ENCODE measurements around the gene P2RY14.

P2RY14 gene

DNA sequence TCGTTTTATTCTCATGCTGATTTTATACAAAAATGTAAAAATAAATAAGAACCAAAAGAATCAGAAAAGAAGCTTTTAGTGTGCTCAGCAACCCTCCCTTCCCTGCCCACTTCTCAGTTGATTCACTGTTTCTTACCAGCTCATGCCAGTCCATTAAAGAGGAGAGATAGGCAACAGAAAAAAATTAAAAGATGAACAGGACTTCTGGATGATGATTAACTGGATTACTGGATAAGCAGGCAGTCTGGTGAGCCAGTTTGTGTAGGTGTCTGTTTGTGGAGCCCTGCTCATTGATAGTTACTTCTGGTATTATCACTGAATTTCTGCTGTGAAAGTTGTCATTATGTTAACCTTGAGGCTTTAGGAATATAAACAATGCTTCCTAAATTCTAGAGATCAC, 60.2 kb downstream of the P2RY14 start:
- no peak for DNase-seq
- Histone ChIP-seq H2AK5ac (ENCODE audit: low read length) (no peak overlapping the region), H3K4me3 (ENCODE audit: low read length) (no peak overlapping the region), H3K4me2 (ENCODE audit: low read length) (no peak overlapping the region), H3K27me3 (ENCODE audit: insufficient read depth, low read length, poor library complexity) (no peaks in the 10 kb centered on the region), H3K27ac (ENCODE audit: low read depth, low read length) (no peak overlapping the region), H3K4me1 (ENCODE audit: control insufficient read depth, low read depth, low read length) (no peaks in the 10 kb centered on the region), H3K9ac (ENCODE audit: low read length) (no peak overlapping the region), H2BK5ac (ENCODE audit: low read length) (no peak overlapping the region), H3K79me1 (ENCODE audit: low read length) (no peaks in the 10 kb centered on the region), H3K79me2 (ENCODE audit: control insufficient read depth, insufficient read depth, low read length) (no peaks in the 10 kb centered on the region), H3K23ac (ENCODE audit: low read length) (no peak overlapping the region), H3K56ac (ENCODE audit: low read length) (no peak overlapping the region), H3K4ac (ENCODE audit: low read depth, low read length) (no peak overlapping the region), H3K18ac (ENCODE audit: low read length) (no peak overlapping the region), H3K36me3 (ENCODE audit: control insufficient read depth, insufficient read depth, low read length) (no peaks in the 10 kb centered on the region), H2BK120ac (ENCODE audit: low read depth, low read length) (no peak overlapping the region), H2BK15ac (replicated peaks; ENCODE audit: low read depth) (no peak overlapping the region), H4K8ac (ENCODE audit: low read depth, low read length) (no peak overlapping the region), H4K5ac (ENCODE audit: low read length) (no peak overlapping the region)
- WGBS (ENCODE audit: extremely low coverage, insufficient coverage, low lambda C conversion rate), result no CpG with 5 or more reads among the region's 1 CpG

DNA sequence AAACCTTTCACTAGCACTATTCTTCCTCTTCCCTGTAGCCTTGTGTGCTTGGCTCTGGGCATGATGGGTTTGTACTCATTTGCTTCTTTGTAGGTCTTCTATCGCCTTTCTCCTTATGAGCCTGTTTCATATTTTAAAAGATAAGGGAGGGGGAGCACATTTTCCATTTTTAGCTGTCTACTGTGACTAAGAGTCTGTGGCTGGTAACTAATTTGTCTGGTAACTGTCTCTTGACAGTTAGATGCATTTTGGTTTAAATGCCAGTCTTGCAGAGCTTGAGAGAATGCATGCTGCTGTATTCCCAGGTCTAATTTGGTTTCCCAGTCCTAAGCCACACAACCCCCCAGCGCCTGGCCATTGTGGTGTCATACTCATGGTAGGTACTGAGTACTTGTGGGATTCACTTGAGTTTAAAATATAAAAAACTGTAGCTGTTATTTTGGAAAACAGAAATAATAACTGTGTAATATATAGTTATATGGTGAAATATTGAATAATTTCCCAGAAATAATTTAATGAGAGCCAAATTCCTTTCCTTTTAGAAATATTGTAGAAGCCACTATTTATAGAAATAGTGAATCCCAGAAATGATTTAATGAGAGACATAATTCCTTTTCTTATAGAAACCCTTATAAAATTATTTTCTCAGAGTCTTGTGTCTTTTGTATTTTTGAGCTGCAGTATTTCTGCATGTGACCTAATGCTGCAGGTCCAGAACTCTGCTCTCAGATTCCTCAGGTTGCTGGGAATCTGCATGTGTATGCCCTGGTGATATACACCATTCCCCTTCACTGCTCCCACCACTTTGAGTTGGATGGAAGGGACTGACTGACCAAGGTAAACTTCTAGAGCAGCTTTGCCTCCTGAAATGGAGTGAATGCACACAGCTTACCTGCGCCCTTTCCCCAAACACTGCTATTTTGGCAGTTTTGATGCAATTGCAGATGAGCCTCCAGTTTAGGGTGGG, 61.4 kb downstream of the P2RY14 start:
- Histone ChIP-seq H4K8ac (ENCODE audit: low read depth, low read length) (no peak overlapping the region), H3K18ac (ENCODE audit: low read length) (no peak overlapping the region), H3K4me2 (ENCODE audit: low read length) (no peak overlapping the region), H3K23ac (ENCODE audit: low read length) (no peak overlapping the region), H3K4ac (ENCODE audit: low read depth, low read length) (no peak overlapping the region), H3K27me3 (ENCODE audit: insufficient read depth, low read length, poor library complexity) (no peaks in the 10 kb centered on the region), H3K79me1 (ENCODE audit: low read length) (no peaks in the 10 kb centered on the region), H4K5ac (ENCODE audit: low read length) (no peak overlapping the region), H2BK15ac (replicated peaks; ENCODE audit: low read depth) (no peak overlapping the region), H3K79me2 (ENCODE audit: control insufficient read depth, insufficient read depth, low read length) (no peaks in the 10 kb centered on the region), H3K4me1 (ENCODE audit: control insufficient read depth, low read depth, low read length) (no peaks in the 10 kb centered on the region), H2BK120ac (ENCODE audit: low read depth, low read length) (no peak overlapping the region), H3K36me3 (ENCODE audit: control insufficient read depth, insufficient read depth, low read length) (no peaks in the 10 kb centered on the region), H2AK5ac (ENCODE audit: low read length) (no peak overlapping the region), H3K27ac (ENCODE audit: low read depth, low read length) (no peak overlapping the region), H3K9ac (ENCODE audit: low read length) (no peak overlapping the region), H2BK5ac (ENCODE audit: low read length) (no peak overlapping the region), H3K4me3 (ENCODE audit: low read length) (no peak overlapping the region), H3K56ac (ENCODE audit: low read length) (no peak overlapping the region)
- no peak for DNase-seq
- no CpG with 5 or more reads among the region's 3 CpGs for WGBS (ENCODE audit: extremely low coverage, insufficient coverage, low lambda C conversion rate)

DNA sequence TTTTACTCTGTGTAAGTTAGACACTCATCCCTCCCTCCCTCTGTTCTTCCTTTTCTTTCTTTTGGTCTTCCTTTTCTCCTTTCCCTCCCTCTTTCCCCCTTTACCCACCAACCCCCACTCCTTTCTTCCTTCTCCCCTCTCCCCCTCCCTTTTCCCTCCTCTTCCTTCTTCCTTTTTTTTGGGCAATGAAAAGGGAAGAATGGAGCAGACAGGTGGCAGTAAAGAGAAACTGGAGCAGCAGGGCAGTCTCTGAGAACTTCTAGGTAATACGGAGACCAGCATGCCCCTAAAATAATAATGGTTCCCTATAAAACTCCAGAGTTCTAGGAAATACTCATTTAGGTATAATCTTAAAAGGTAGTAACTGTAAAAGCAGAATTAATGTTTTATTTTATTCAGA, 63.9 kb downstream of the P2RY14 start:
- H3K36me3 ChIP-seq (ENCODE audit: control insufficient read depth, insufficient read depth, low read length), result no peaks in the 10 kb centered on the region
- no peak overlapping the region for H3K18ac ChIP-seq (ENCODE audit: low read length)
- H4K8ac ChIP-seq (ENCODE audit: low read depth, low read length), result no peak overlapping the region
- H3K79me1 ChIP-seq (ENCODE audit: low read length), result no peaks in the 10 kb centered on the region
- no peak overlapping the region for H2BK120ac ChIP-seq (ENCODE audit: low read depth, low read length)
- no peak overlapping the region for H3K27ac ChIP-seq (ENCODE audit: low read depth, low read length)
- no peak overlapping the region for H3K23ac ChIP-seq (ENCODE audit: low read length)
- no peaks in the 10 kb centered on the region for H3K4me1 ChIP-seq (ENCODE audit: control insufficient read depth, low read depth, low read length)
- no peak overlapping the region for H3K9ac ChIP-seq (ENCODE audit: low read length)
- no peak overlapping the region for H2AK5ac ChIP-seq (ENCODE audit: low read length)
- no CpG with 5 or more reads among the region's 1 CpG for WGBS (ENCODE audit: extremely low coverage, insufficient coverage, low lambda C conversion rate)
- H3K56ac ChIP-seq (ENCODE audit: low read length), result no peak overlapping the region
- DNase-seq, result peak; percentile 60
- H3K79me2 ChIP-seq (ENCODE audit: control insufficient read depth, insufficient read depth, low read length), result no peaks in the 10 kb centered on the region
- no peak overlapping the region for H3K4me2 ChIP-seq (ENCODE audit: low read length)
- no peak overlapping the region for H2BK5ac ChIP-seq (ENCODE audit: low read length)
- no peak overlapping the region for H2BK15ac ChIP-seq (replicated peaks; ENCODE audit: low read depth)
- H3K27me3 ChIP-seq (ENCODE audit: insufficient read depth, low read length, poor library complexity), result no peaks in the 10 kb centered on the region
- H4K5ac ChIP-seq (ENCODE audit: low read length), result no peak overlapping the region
- no peak overlapping the region for H3K4ac ChIP-seq (ENCODE audit: low read depth, low read length)
- H3K4me3 ChIP-seq (ENCODE audit: low read length), result no peak overlapping the region

DNA sequence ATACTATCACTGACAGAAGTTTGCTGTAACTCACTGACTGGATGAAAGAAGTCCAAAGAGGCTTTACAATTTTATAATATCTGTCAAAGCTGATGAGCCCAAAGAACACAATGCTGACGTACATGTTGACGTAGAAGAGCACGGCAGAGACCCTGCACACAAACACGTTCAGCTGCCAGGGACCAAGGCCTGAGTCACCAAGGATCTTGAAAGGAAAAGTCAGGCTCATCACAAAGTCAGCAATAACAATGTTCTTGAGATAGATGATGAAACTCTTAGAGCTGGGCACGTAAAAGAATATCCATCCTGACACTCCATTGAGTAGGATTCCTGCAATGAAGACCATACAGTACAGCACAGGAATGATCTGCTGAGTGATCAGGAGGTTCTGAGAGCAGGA, 64.5 kb downstream of the P2RY14 start:
- no peak overlapping the region for H2BK120ac ChIP-seq (ENCODE audit: low read depth, low read length)

DNA sequence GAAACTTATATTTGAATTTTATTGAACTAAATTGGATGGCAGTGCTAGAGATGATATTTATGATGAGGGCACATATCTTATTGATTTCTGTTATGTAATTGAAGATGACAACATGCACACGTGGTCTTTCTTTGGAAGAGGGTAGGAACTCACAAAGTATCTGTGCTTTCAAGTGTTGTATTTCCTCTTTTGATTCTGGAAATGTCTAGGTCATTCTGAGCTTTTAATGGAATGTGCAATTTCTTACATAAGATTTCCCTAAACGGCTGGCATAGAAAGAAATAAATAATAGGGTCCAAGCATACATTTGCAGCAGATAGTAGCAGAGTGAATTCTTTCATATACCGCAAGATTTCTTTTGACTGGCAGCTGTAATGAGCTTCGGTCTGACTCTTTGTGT, 65.2 kb downstream of the P2RY14 start:
- no CpG with 5 or more reads among the region's 4 CpGs for WGBS (ENCODE audit: extremely low coverage, insufficient coverage, low lambda C conversion rate)
- H2AK5ac ChIP-seq (ENCODE audit: low read length), result no peak overlapping the region
- no peak overlapping the region for H4K5ac ChIP-seq (ENCODE audit: low read length)

More for the DNA sequence above, 64.5 kb downstream of the P2RY14 start:
- Histone ChIP-seq H3K4me2 (ENCODE audit: low read length) (no peak overlapping the region), H3K4me3 (ENCODE audit: low read length) (no peak overlapping the region), H3K27ac (ENCODE audit: low read depth, low read length) (no peak overlapping the region), H3K9ac (ENCODE audit: low read length) (no peak overlapping the region), H2BK5ac (ENCODE audit: low read length) (no peak overlapping the region), H4K8ac (ENCODE audit: low read depth, low read length) (no peak overlapping the region), H3K27me3 (ENCODE audit: insufficient read depth, low read length, poor library complexity) (no peaks in the 10 kb centered on the region), H3K4me1 (ENCODE audit: control insufficient read depth, low read depth, low read length) (no peaks in the 10 kb centered on the region), H3K18ac (ENCODE audit: low read length) (no peak overlapping the region), H3K79me2 (ENCODE audit: control insufficient read depth, insufficient read depth, low read length) (no peaks in the 10 kb centered on the region), H4K5ac (ENCODE audit: low read length) (no peak overlapping the region), H3K23ac (ENCODE audit: low read length) (no peak overlapping the region), H3K56ac (ENCODE audit: low read length) (no peak overlapping the region), H2BK15ac (replicated peaks; ENCODE audit: low read depth) (no peak overlapping the region), H3K79me1 (ENCODE audit: low read length) (no peaks in the 10 kb centered on the region), H3K4ac (ENCODE audit: low read depth, low read length) (no peak overlapping the region), H2AK5ac (ENCODE audit: low read length) (no peak overlapping the region), H3K36me3 (ENCODE audit: control insufficient read depth, insufficient read depth, low read length) (no peaks in the 10 kb centered on the region)
- WGBS (ENCODE audit: extremely low coverage, insufficient coverage, low lambda C conversion rate), result no CpG with 5 or more reads among the region's 5 CpGs
- no peak for DNase-seq

More for the DNA sequence above, 65.2 kb downstream of the P2RY14 start:
- no peak for DNase-seq
- no peak overlapping the region for H3K23ac ChIP-seq (ENCODE audit: low read length)
- H3K79me2 ChIP-seq (ENCODE audit: control insufficient read depth, insufficient read depth, low read length), result no peaks in the 10 kb centered on the region
- H3K4me3 ChIP-seq (ENCODE audit: low read length), result no peak overlapping the region
- H3K56ac ChIP-seq (ENCODE audit: low read length), result no peak overlapping the region
- no peaks in the 10 kb centered on the region for H3K4me1 ChIP-seq (ENCODE audit: control insufficient read depth, low read depth, low read length)
- H4K8ac ChIP-seq (ENCODE audit: low read depth, low read length), result no peak overlapping the region
- no peaks in the 10 kb centered on the region for H3K27me3 ChIP-seq (ENCODE audit: insufficient read depth, low read length, poor library complexity)
- H3K36me3 ChIP-seq (ENCODE audit: control insufficient read depth, insufficient read depth, low read length), result no peaks in the 10 kb centered on the region
- H3K9ac ChIP-seq (ENCODE audit: low read length), result no peak overlapping the region
- H3K79me1 ChIP-seq (ENCODE audit: low read length), result no peaks in the 10 kb centered on the region
- no peak overlapping the region for H2BK15ac ChIP-seq (replicated peaks; ENCODE audit: low read depth)
- H2BK5ac ChIP-seq (ENCODE audit: low read length), result no peak overlapping the region
- H3K18ac ChIP-seq (ENCODE audit: low read length), result no peak overlapping the region
- no peak overlapping the region for H3K4me2 ChIP-seq (ENCODE audit: low read length)
- H3K4ac ChIP-seq (ENCODE audit: low read depth, low read length), result no peak overlapping the region
- no peak overlapping the region for H3K27ac ChIP-seq (ENCODE audit: low read depth, low read length)
- H2BK120ac ChIP-seq (ENCODE audit: low read depth, low read length), result no peak overlapping the region

Data from mesendoderm (in vitro differentiated cells).